Esophagus muscularis mucosa (tissue), 3 donors: ENCODE results near the gene CABLES1.

Source experiments
- POLR2A ChIP-seq: fragments of 450-650 bp; IDR thresholded peaks from one replicate; pipeline ENCODE4 v1.6.1; 2017; ENCODE audit warnings: antibody characterized with exemption, moderate library complexity, mild to moderate bottlenecking, low read depth
- TF ChIP-seq, protein P1 (sequence below), 3 experiments: fragments of 200-600 bp in 2 of 3; fragments of 450-650 bp in 1 of 3; sonication (generic) in 2 of 3; IDR thresholded peaks; one replicate each; pipeline ENCODE4 v1.5.1; 2017 to 2019; ENCODE audit warnings: antibody characterized with exemption in 3 of 3, mild to moderate bottlenecking in 2 of 3, moderate library complexity in 1 of 3

- TF ChIP-seq, protein P1, sequence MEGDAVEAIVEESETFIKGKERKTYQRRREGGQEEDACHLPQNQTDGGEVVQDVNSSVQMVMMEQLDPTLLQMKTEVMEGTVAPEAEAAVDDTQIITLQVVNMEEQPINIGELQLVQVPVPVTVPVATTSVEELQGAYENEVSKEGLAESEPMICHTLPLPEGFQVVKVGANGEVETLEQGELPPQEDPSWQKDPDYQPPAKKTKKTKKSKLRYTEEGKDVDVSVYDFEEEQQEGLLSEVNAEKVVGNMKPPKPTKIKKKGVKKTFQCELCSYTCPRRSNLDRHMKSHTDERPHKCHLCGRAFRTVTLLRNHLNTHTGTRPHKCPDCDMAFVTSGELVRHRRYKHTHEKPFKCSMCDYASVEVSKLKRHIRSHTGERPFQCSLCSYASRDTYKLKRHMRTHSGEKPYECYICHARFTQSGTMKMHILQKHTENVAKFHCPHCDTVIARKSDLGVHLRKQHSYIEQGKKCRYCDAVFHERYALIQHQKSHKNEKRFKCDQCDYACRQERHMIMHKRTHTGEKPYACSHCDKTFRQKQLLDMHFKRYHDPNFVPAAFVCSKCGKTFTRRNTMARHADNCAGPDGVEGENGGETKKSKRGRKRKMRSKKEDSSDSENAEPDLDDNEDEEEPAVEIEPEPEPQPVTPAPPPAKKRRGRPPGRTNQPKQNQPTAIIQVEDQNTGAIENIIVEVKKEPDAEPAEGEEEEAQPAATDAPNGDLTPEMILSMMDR (IDR thresholded peaks at IDR 0.05): no peak
- no peak for TF ChIP-seq POLR2A
These were observed 135.8 kb downstream of the CABLES1 start for GRCh38 chr18:23270986-23271680.
